A549 (cell line): ENCODE results near the gene SHF. TPM values are rescaled to one million over a fixed set of nuclear protein-coding genes. Genes with fewer than 3 reads are reported as not detected.

Experiments used
- ATAC-seq, 2 experiments: fragments of 200-7000 bp in 1 of 2; fragments of >200 bp in 1 of 2; cut with Nextera tagmentation in 1 of 2; cut with Tn5 transposase in 1 of 2; 3 replicates each; pipeline versions ENCODE4 v1.8.0 to v1.9.1; 2018 to 2020; ENCODE audit warnings: mild to moderate bottlenecking in 1 of 2, moderate library complexity in 1 of 2
- CTCF ChIA-PET: fragments of 300-600 bp; sonication (Branson Sonifier 250); formaldehyde crosslinking; extraction: SDS; loops from one replicate; lab custom pipeline; 2021; ENCODE audit warnings: antibody characterized with exemption, inconsistent platforms; lab: Yijun Ruan, JAX
- POLR2A ChIA-PET: fragments of 350-600 bp; formaldehyde crosslinking; extraction: SDS; loops from one replicate; lab custom pipeline; 2021; ENCODE audit warnings: antibody characterized with exemption, inconsistent platforms; lab: Yijun Ruan, JAX
- DNase-seq, 2 experiments: peaks; one replicate each; pipeline versions ENCODE4 v3.0.0 to v3.0.0-alpha.2; 2011 to 2016; ENCODE audit warnings: low read depth in 1 of 2, low spot score in 1 of 2
- FAIRE-seq: peaks from 2 replicates; lab custom pipeline; 2011; peaks lifted over from hg19 to GRCh38; lab: Jason Lieb, UNC
- H3K27ac ChIP-seq, 2 experiments: fragments of >200 bp; sonication (Bioruptor Twin); formaldehyde crosslinking; 3 replicates each; pipeline ENCODE4 v1.5.1; 2016 to 2017
- H3K4me1 ChIP-seq: fragments of >200 bp; sonication (Bioruptor Twin); formaldehyde crosslinking; 3 replicates; pipeline ENCODE4 v1.6.1; 2016
- H3K4me2 ChIP-seq: fragments of >200 bp; sonication (Bioruptor Twin); formaldehyde crosslinking; 3 replicates; pipeline ENCODE4 v1.6.1; 2016
- H3K4me3 ChIP-seq: fragments of >200 bp; sonication (Bioruptor Twin); formaldehyde crosslinking; 3 replicates; pipeline ENCODE4 v1.5.1; 2016
- H3K9me3 ChIP-seq: fragments of >200 bp; sonication (Bioruptor Twin); formaldehyde crosslinking; 3 replicates; pipeline ENCODE4 v1.6.1; 2016
- CBX2 ChIP-seq: fragments of 200-600 bp; sonication (generic); IDR thresholded peaks from 2 replicates; pipeline ENCODE4 v1.6.1; 2016; ENCODE audit warnings: low read depth, mild to moderate bottlenecking, borderline replicate concordance
- CEBPB ChIP-seq, 2 experiments: fragments of >200 bp in 1 of 2; sonication (Bioruptor Twin) in 1 of 2; formaldehyde crosslinking in 1 of 2; IDR thresholded peaks; 2 replicates each; pipeline ENCODE4 v1.6.1; 2012 to 2016
- CHD2 ChIP-seq: fragments of 150-350 bp; IDR thresholded peaks from 2 replicates; pipeline ENCODE4 v1.6.1; 2014; ENCODE audit warnings: low read length; ENCODE audit not compliant: partially characterized antibody
- CHD4 ChIP-seq: fragments of 200-600 bp; sonication (generic); IDR thresholded peaks from 2 replicates; pipeline ENCODE4 v1.6.1; 2016; ENCODE audit warnings: antibody characterized with exemption, mild to moderate bottlenecking, borderline replicate concordance
- EP300 ChIP-seq, 2 experiments: fragments of >200 bp; sonication (Bioruptor Twin); formaldehyde crosslinking; IDR thresholded peaks; 2 replicates in 1 of 2; 3 replicates in 1 of 2; pipeline ENCODE4 v1.6.1; 2016 to 2017
- FOSB ChIP-seq: fragments of 250-450 bp; sonication (Bioruptor Pico); IDR thresholded peaks from 2 replicates; pipeline ENCODE4 v1.5.0; 2020; ENCODE audit warnings: mild to moderate bottlenecking, moderate library complexity
- FOSL2 ChIP-seq, 2 experiments: fragments of 450-650 bp in 1 of 2; fragments of >200 bp in 1 of 2; sonication (Bioruptor Twin) in 1 of 2; formaldehyde crosslinking; IDR thresholded peaks; 2 replicates each; pipeline versions ENCODE4 v1.5.0 to v1.6.1; 2016 to 2020; ENCODE audit warnings: mild to moderate bottlenecking in 1 of 2, moderate library complexity in 1 of 2
- FOXS1 ChIP-seq: fragments of 250-450 bp; sonication (Bioruptor Pico); IDR thresholded peaks from 2 replicates; pipeline ENCODE4 v1.5.0; 2020; ENCODE audit warnings: mild to moderate bottlenecking, moderate library complexity
- HDAC2 ChIP-seq: fragments of 200-600 bp; sonication (generic); IDR thresholded peaks from 2 replicates; pipeline ENCODE4 v1.6.1; 2016
- JUN ChIP-seq, 2 experiments: fragments of >200 bp; sonication (Bioruptor Twin); formaldehyde crosslinking; IDR thresholded peaks; 2 replicates in 1 of 2; 3 replicates in 1 of 2; pipeline ENCODE4 v1.6.1; 2016 to 2017
- JUNB ChIP-seq: fragments of >200 bp; sonication (Bioruptor Twin); formaldehyde crosslinking; IDR thresholded peaks from 2 replicates; pipeline ENCODE4 v1.6.1; 2016
- MAZ ChIP-seq: fragments of 150-350 bp; IDR thresholded peaks from 2 replicates; pipeline ENCODE4 v1.6.1; 2014; ENCODE audit warnings: antibody characterized with exemption, low read depth, low read length, borderline replicate concordance
- POLR2A ChIP-seq: IDR thresholded peaks from 2 replicates; pipeline ENCODE4 v1.6.1; 2012; ENCODE audit warnings: mild to moderate bottlenecking, low read length
- RAD21 ChIP-seq, 2 experiments: fragments of >200 bp in 1 of 2; sonication (Bioruptor Twin) in 1 of 2; formaldehyde crosslinking in 1 of 2; IDR thresholded peaks in 1 of 2; conservative IDR thresholded peaks in 1 of 2; 2 replicates in 1 of 2; 3 replicates in 1 of 2; pipeline ENCODE4 v1.6.1; 2012 to 2018; ENCODE audit warnings: inconsistent platforms in 1 of 2
- RCOR1 ChIP-seq: fragments of 150-350 bp; IDR thresholded peaks from 2 replicates; pipeline ENCODE4 v1.6.1; 2014; ENCODE audit warnings: antibody characterized with exemption, low read length, low read depth
- SMC3 ChIP-seq: fragments of >200 bp; sonication (Bioruptor Twin); formaldehyde crosslinking; IDR thresholded peaks from 3 replicates; pipeline ENCODE4 v1.6.1; 2018; ENCODE audit warnings: inconsistent platforms
- TP53 ChIP-seq: fragments of 250-450 bp; sonication (Bioruptor Pico); IDR thresholded peaks from 2 replicates; pipeline ENCODE4 v1.5.0; 2021; ENCODE audit warnings: mild to moderate bottlenecking, moderate library complexity
- ZFP36 ChIP-seq: fragments of 450-650 bp; IDR thresholded peaks from 2 replicates; pipeline ENCODE4 v1.6.1; 2014; ENCODE audit warnings: borderline replicate concordance; ENCODE audit not compliant: partially characterized antibody
- WGBS: methylation state at CpG from one replicate; pipeline ENCODE4 v1.1.6; 2017; ENCODE audit errors: missing lambda C conversion rate; 5-methylcytosine and 5-hydroxymethylcytosine counted together
- polyA plus RNA-seq, 4 experiments: library from polyadenylated mRNA; depleted of rRNA in 3 of 4; stranded (reverse); fragments of >200 nt; fragmentation: RNase III in 1 of 4; extraction: RNeasy Plus Mini Kit Qiagen cat#74134 plus additional on column Dnase treatment in 1 of 4; gene quantifications; 2 replicates in 3 of 4; 3 replicates in 1 of 4; pipeline ENCODE4 v1.2.3, GENCODE V29; 2011 to 2017
- TF ChIP-seq, protein P1 (sequence below): fragments of 250-450 bp; sonication (Bioruptor Pico); IDR thresholded peaks from 2 replicates; pipeline ENCODE4 v1.5.0; 2020; ENCODE audit warnings: low read depth, mild to moderate bottlenecking, moderate library complexity
- TF ChIP-seq, protein P2 (sequence below): fragments of 200-600 bp; sonication (generic); IDR thresholded peaks from 2 replicates; pipeline ENCODE4 v1.6.1; 2016; ENCODE audit warnings: antibody characterized with exemption, mild to moderate bottlenecking, moderate library complexity
- TF ChIP-seq, protein P3 (sequence below): fragments of >200 bp; sonication (Bioruptor Twin); formaldehyde crosslinking; IDR thresholded peaks from 2 replicates; pipeline ENCODE4 v1.6.1; 2016

SHF gene
- polyA plus RNA-seq, 2 of the 4 experiments (the other 2 are of a cell fraction) = 0.36 to 0.85 TPM

DNA sequence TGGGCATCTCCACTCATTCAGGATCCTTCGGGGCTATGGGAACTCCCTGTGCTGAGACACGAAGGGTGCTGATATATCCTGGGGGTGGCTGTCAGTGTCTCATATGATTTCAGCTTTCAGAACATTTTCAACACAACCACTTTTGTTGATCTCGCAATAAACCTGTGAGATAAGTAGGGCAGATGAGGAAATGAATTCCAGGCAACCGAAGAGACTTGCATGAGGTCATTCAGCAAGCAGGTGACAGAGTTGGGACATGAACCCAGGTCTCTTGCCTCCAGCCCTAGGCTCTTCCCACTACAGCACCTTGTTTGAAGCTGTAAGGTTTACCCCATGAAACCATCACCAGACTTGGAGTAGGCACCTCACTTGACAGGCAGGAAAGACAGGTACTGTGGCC lies 41.4 kb downstream of the SHF start:
- FAIRE-seq = no peak
- ATAC-seq = no peak
- H3K4me2 ChIP-seq = no peak overlapping the region
- CTCF ChIA-PET = interaction anchor here (0.7 to 1.4 kb wide), 3 partner anchors 17 to 59 kb away, joined by 3 to 10 read pairs (median 3); no protein-coding TSS in a partner anchor
- no peak overlapping the region for H3K4me3 ChIP-seq
- TF ChIP-seq FOSB (CRISPR knock-in tag) = no peak
- TF ChIP-seq CBX2 = no peak
- no peak for TF ChIP-seq EP300 (IDR thresholded peaks at IDR 0.05)
- no peak for TF ChIP-seq ZFP36
- TF ChIP-seq, protein P1, sequence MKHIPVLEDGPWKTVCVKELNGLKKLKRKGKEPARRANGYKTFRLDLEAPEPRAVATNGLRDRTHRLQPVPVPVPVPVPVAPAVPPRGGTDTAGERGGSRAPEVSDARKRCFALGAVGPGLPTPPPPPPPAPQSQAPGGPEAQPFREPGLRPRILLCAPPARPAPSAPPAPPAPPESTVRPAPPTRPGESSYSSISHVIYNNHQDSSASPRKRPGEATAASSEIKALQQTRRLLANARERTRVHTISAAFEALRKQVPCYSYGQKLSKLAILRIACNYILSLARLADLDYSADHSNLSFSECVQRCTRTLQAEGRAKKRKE (CRISPR knock-in tag) = no peak
- TF ChIP-seq HDAC2 = no peak
- TF ChIP-seq, protein P2, sequence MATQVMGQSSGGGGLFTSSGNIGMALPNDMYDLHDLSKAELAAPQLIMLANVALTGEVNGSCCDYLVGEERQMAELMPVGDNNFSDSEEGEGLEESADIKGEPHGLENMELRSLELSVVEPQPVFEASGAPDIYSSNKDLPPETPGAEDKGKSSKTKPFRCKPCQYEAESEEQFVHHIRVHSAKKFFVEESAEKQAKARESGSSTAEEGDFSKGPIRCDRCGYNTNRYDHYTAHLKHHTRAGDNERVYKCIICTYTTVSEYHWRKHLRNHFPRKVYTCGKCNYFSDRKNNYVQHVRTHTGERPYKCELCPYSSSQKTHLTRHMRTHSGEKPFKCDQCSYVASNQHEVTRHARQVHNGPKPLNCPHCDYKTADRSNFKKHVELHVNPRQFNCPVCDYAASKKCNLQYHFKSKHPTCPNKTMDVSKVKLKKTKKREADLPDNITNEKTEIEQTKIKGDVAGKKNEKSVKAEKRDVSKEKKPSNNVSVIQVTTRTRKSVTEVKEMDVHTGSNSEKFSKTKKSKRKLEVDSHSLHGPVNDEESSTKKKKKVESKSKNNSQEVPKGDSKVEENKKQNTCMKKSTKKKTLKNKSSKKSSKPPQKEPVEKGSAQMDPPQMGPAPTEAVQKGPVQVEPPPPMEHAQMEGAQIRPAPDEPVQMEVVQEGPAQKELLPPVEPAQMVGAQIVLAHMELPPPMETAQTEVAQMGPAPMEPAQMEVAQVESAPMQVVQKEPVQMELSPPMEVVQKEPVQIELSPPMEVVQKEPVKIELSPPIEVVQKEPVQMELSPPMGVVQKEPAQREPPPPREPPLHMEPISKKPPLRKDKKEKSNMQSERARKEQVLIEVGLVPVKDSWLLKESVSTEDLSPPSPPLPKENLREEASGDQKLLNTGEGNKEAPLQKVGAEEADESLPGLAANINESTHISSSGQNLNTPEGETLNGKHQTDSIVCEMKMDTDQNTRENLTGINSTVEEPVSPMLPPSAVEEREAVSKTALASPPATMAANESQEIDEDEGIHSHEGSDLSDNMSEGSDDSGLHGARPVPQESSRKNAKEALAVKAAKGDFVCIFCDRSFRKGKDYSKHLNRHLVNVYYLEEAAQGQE = no peak
- no peak for TF ChIP-seq FOXS1 (CRISPR knock-in tag)
- TF ChIP-seq TP53 (CRISPR knock-in tag) = no peak
- no peak for TF ChIP-seq CHD2
- TF ChIP-seq, protein P3, sequence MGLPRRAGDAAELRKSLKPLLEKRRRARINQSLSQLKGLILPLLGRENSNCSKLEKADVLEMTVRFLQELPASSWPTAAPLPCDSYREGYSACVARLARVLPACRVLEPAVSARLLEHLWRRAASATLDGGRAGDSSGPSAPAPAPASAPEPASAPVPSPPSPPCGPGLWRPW = no peak
- no peak for TF ChIP-seq FOSL2 (IDR thresholded peaks at IDR 0.05)
- TF ChIP-seq FOSL2 (CRISPR knock-in tag; IDR thresholded peaks at IDR 0.05) = no peak
- no peak for TF ChIP-seq JUN (IDR thresholded peaks at IDR 0.05)
- no peak for TF ChIP-seq SMC3
- TF ChIP-seq RAD21 (conservative IDR thresholded peaks at IDR 0.05 in 1 of 2, IDR thresholded peaks at IDR 0.05 in 1 of 2) = no peak
- no peak for TF ChIP-seq JUNB
- no peak for TF ChIP-seq CHD4
- TF ChIP-seq, all 56 proteins: peak for 0
- 72% methylated on average over 4 of the region's 4 CpGs for WGBS
- POLR2A ChIA-PET = no interaction called here
- Histone ChIP-seq H3K4me1 (no peaks in the 10 kb centered on the region), H3K9me3 (no peaks in the 10 kb centered on the region), H3K27ac (no peak overlapping the region)
- no peak for DNase-seq

DNA sequence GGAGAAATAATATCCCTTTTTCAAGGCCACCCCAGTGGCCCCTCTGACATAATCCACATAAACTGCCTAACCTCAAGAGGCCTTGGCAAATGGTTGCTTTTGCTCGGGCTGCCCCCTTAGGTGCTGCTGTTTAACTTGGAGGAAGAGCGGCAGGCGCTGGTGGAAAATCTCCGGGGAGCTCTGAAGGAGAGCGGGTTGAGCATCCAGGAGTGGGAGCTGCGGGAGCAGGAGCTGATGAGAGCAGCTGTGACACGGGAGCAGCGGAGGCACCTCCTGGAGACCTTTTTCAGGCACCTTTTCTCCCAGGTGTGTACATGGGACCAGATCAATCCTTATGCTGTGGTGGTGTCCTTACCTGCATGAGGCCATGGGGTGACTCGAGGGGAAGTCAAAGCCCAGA lies 43.0 kb downstream of the SHF start:
- 74% methylated on average over 9 of the region's 9 CpGs for whole genome bisulfite sequencing
- no peak for DNase-seq
- Histone ChIP-seq H3K9me3 (no peaks in the 10 kb centered on the region), H3K4me1 (no peaks in the 10 kb centered on the region), H3K4me3 (no peak overlapping the region), H3K4me2 (no peak overlapping the region), H3K27ac (no peak overlapping the region)
- no peak for FAIRE-seq
- ChIA-PET POLR2A (no interaction called here), CTCF (interaction anchor here (1.3 to 1.4 kb wide), 2 partner anchors 18 kb away, joined by 4 to 10 read pairs; no protein-coding TSS in a partner anchor)
- TF ChIP-seq CEBPB (IDR thresholded peaks at IDR 0.05) (no peak), MAZ (no peak), CHD2 (no peak), RCOR1 (no peak), CBX2 (no peak), POLR2A (no peak), HDAC2 (no peak)
- TF ChIP-seq, protein P3 = no peak
- ATAC-seq = no peak
